Right lobe of liver (tissue), 6 donors: Measurements from ENCODE around the gene ARRDC5. TPM values are rescaled to one million over a fixed set of nuclear protein-coding genes. Genes with fewer than 3 reads are reported as not detected.

Experiments used
- ATAC-seq, 4 donors: fragments of 200-7000 bp; cut with Tn5 transposase; one replicate each; pipeline ENCODE4 v1.9.1; 2020; ENCODE audit warnings: mild to moderate bottlenecking in 4 of 4, moderate library complexity in 4 of 4
- DNase-seq, 3 donors: peaks; one replicate each; pipeline ENCODE4 v3.0.0-alpha.2; 2020
- H3K27ac ChIP-seq, 3 donors: fragments of 200-600 bp; one replicate each; pipeline ENCODE4 v1.8.0; 2022
- H3K27me3 ChIP-seq, 2 donors: fragments of 200-600 bp; one replicate each; pipeline ENCODE4 v1.8.0; 2022
- H3K36me3 ChIP-seq, 4 donors: fragments of 200-600 bp; sonication (generic) in 1 of 4; one replicate each; pipeline versions ENCODE4 v1.5.1 to v1.8.0; 2017 to 2022; ENCODE audit warnings: control low read depth in 1 of 4
- H3K4me1 ChIP-seq, 4 donors: fragments of 200-600 bp; sonication (generic) in 1 of 4; one replicate each; pipeline versions ENCODE4 v1.5.1 to v1.8.0; 2017 to 2022; ENCODE audit warnings: control low read depth in 1 of 4
- H3K4me3 ChIP-seq, 3 donors: fragments of 200-600 bp; one replicate each; pipeline ENCODE4 v1.8.0; 2022
- H3K9me3 ChIP-seq, 4 donors: fragments of 200-600 bp; sonication (generic) in 1 of 4; one replicate each; pipeline versions ENCODE4 v1.5.1 to v1.8.0; 2017 to 2022; ENCODE audit warnings: control low read depth in 1 of 4
- CTCF ChIP-seq, 4 donors: fragments of 200-600 bp in 3 of 4; fragments of 450-650 bp in 1 of 4; IDR thresholded peaks; one replicate each; pipeline versions ENCODE4 v1.5.1 to v1.8.0; 2016 to 2022; ENCODE audit warnings: antibody characterized with exemption in 4 of 4, mild to moderate bottlenecking in 2 of 4
- POLR2A ChIP-seq: fragments of 450-650 bp; IDR thresholded peaks from one replicate; pipeline ENCODE4 v1.6.1; 2017; ENCODE audit warnings: antibody characterized with exemption, mild to moderate bottlenecking
- WGBS: methylation state at CpG from one replicate; pipeline ENCODE4 v1.1.6; 2018; ENCODE audit warnings: low coverage, low lambda C conversion rate; ENCODE audit not compliant: insufficient coverage; ENCODE audit errors: missing lambda C conversion rate; 5-methylcytosine and 5-hydroxymethylcytosine counted together
- intact Hi-C, 2 donors: fragments of 100-400 bp; cut with DNase I; formaldehyde crosslinking; loops; one replicate each; pipeline versions ENCODE4 v1.11.2 to v1.14.1; 2022
- total RNA-seq, 6 experiments: library from RNA; depleted of rRNA in 2 of 6; stranded (reverse); fragments of >200 nt in 2 of 6; fragmentation: NEBNext Ultra II Directional in 3 of 6; extraction: Animal tissue kit (Norgen Biotek cat#: 25700) in 3 of 6; gene quantifications; one replicate each; pipeline versions ENCODE4 v1.1.0 to v1.2.4, GENCODE V29; 2016 to 2023
- donor health status: DM: no; HTN: yes; CAD: no.
- donor health status: DM: no; HTN: no; CAD: no.
- donor health status: DM: no; HTN: no; CAD: no.
- donor health status: DM: no; HTN: yes; CAD: no.
- donor health status: DM: no; HTN: yes; CAD: no.

The ARRDC5 gene
- total RNA-seq, 6 experiments from 2014 or later = 0.15 to 0.35 (median 0.17) TPM; not detected in 3

- no peak overlapping the region for H3K27ac ChIP-seq
- intact Hi-C loops = loop anchor here (5.0 kb wide), 2 partner anchors 37 to 107 kb away; no protein-coding TSS in a partner anchor
- H3K4me3 ChIP-seq = no peak overlapping the region
- 88% methylated on average over 9 of the region's 24 CpGs for WGBS
- DNase-seq (no peak), ATAC-seq (no peak)
- H3K27me3 ChIP-seq = no peaks in the 10 kb centered on the region
- TF ChIP-seq CTCF (IDR thresholded peaks at IDR 0.05) = no peak
- no peak for TF ChIP-seq POLR2A
- H3K9me3 ChIP-seq = no peaks in the 10 kb centered on the region
- H3K4me1 ChIP-seq = peaks cover 0 to 12% (median 0%) of the 10 kb centered on the region in 4 donors
- no peaks in the 10 kb centered on the region for H3K36me3 ChIP-seq
Observed at GRCh38 chr19:4913996-4914735, 11.5 kb upstream of the ARRDC5 start.

GRCh38 chr19:4911786-4912672 lies 9.3 kb upstream of the ARRDC5 start:
- Histone ChIP-seq H3K4me3 (peak overlapping the region in 1 of 3 donors; percentile 7), H3K4me1 (peaks cover 0 to 13% (median 0%) of the 10 kb centered on the region in 4 donors), H3K27me3 (no peaks in the 10 kb centered on the region), H3K9me3 (no peaks in the 10 kb centered on the region), H3K36me3 (no peaks in the 10 kb centered on the region), H3K27ac (no peak overlapping the region)
- peak; percentile 18 to 57 (median 46) for ATAC-seq
- intact Hi-C loops = loop anchor here (5.0 kb wide), 2 partner anchors 35 to 105 kb away; no protein-coding TSS in a partner anchor
- 31% methylated on average over 28 of the region's 29 CpGs for WGBS
- TF ChIP-seq POLR2A = no peak
- TF ChIP-seq CTCF (IDR thresholded peaks at IDR 0.05) = peak; percentile 48 to 61 (median 52)
- peak in 1 of 3 donors; percentile 38 for DNase-seq

- 23% methylated on average over 9 of the region's 15 CpGs for whole genome bisulfite sequencing
- H3K36me3 ChIP-seq = no peaks in the 10 kb centered on the region
- H3K4me3 ChIP-seq = peak overlapping the region in 1 of 3 donors; percentile 7
- ATAC-seq = no peak
- intact Hi-C loops = loop anchor here (5.0 kb wide), 2 partner anchors 34 to 104 kb away; no protein-coding TSS in a partner anchor
- TF ChIP-seq CTCF (IDR thresholded peaks at IDR 0.05) = no peak
- TF ChIP-seq POLR2A = no peak
- H3K9me3 ChIP-seq = no peaks in the 10 kb centered on the region
- no peaks in the 10 kb centered on the region for H3K27me3 ChIP-seq
- no peak overlapping the region for H3K27ac ChIP-seq
- peaks cover 0 to 13% (median 0%) of the 10 kb centered on the region in 4 donors for H3K4me1 ChIP-seq
- no peak for DNase-seq
Observed at GRCh38 chr19:4911314-4911713, 8.6 kb upstream of the ARRDC5 start.

- DNase-seq (peak in 1 of 3 donors; percentile 35), ATAC-seq (peak in 1 of 4 donors; percentile 16)
- H3K4me3 ChIP-seq = peak overlapping the region; percentile 48 to 56 (median 51)
- peaks cover 0 to 13% (median 0%) of the 10 kb centered on the region in 4 donors for H3K4me1 ChIP-seq
- intact Hi-C loops = loop anchor here (5.0 kb wide), 2 partner anchors 33 to 103 kb away; no protein-coding TSS in a partner anchor
- no peaks in the 10 kb centered on the region for H3K9me3 ChIP-seq
- no peak for TF ChIP-seq CTCF (IDR thresholded peaks at IDR 0.05)
- no peak for TF ChIP-seq POLR2A
- H3K36me3 ChIP-seq = no peaks in the 10 kb centered on the region
- no peak overlapping the region for H3K27ac ChIP-seq
- no peaks in the 10 kb centered on the region for H3K27me3 ChIP-seq
- WGBS = 30% methylated on average over 12 of the region's 23 CpGs
Observed at GRCh38 chr19:4910594-4911281, 8.0 kb upstream of the ARRDC5 start.
